GM21786 (cell line): ENCODE results near the gene MUS81.

Source experiments
- ATAC-seq: cut with Tn5 transposase; IDR thresholded peaks from one replicate; pipeline ENCODE4 v1.9.1; 2021; ENCODE audit not compliant: unreplicated experiment

MUS81 gene

GRCh38 chr11:65915101-65915820 lies 55.0 kb downstream of the MUS81 start:
- no peak for ATAC-seq

DNA sequence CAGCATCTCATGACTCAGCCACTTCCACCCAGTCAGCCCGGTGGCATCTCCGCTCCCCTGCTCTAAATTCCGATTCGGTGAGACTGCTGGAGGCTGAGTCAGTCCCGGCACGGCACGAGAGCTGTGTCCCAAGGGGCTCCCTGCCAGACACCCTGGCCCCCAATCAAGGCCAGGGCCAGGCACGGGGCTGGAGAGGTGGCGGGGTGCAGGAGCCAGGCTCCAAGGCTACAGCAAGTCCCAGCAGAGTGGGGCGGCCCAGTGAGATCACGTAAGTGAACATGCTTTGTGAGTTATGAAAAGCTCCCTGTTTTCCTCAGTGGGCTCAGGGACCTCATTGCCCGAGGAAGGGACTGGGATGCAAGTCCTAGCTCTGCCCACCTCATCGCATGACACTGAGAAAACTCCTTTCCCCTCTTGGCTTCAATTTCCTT lies 55.6 kb downstream of the MUS81 start:
- no peak for ATAC-seq
